Measurements from ENCODE around the gene ZNF697.
"Not testable (repeated sequence)": the region's sequence is repeated elsewhere in the genome, so short reads cannot be mapped to it uniquely, and the experiment has no call there.

ZNF697 gene

GRCh38 chr1:119626841-119627240 is 21.2 kb downstream of the ZNF697 start:
- DNase-seq, result no peak

GRCh38 chr1:119626011-119626545 is 22.0 kb downstream of the ZNF697 start:
- no peak for DNase-seq

- no peak for DNase-seq
Measured at GRCh38 chr1:119623678-119624077, 24.4 kb downstream of the ZNF697 start.

- no peak for DNase-seq
Measured at GRCh38 chr1:119623193-119623515, 24.9 kb downstream of the ZNF697 start.

GRCh38 chr1:119622311-119623192 is 25.5 kb downstream of the ZNF697 start:
- no peak for DNase-seq

GRCh38 chr1:119621705-119622104 is 26.4 kb downstream of the ZNF697 start:
- DNase-seq, result no peak

- DNase-seq, result peak; percentile 43
Measured at GRCh38 chr1:119617751-119618691, 30.0 kb downstream of the ZNF697 start.

- DNase-seq, result not testable (repeated sequence)
Measured at GRCh38 chr1:119616748-119617147, 31.3 kb downstream of the ZNF697 start.

GRCh38 chr1:119615100-119615499 is 33.0 kb downstream of the ZNF697 start:
- not testable (repeated sequence) for DNase-seq

- peak; percentile 77 for DNase-seq
Measured at GRCh38 chr1:119613769-119614720, 34.0 kb downstream of the ZNF697 start.

- peak; percentile 72 for DNase-seq
Measured at GRCh38 chr1:119611701-119612113, 36.4 kb downstream of the ZNF697 start.

- not testable (repeated sequence) for DNase-seq
Measured at GRCh38 chr1:119608816-119609215, 39.2 kb downstream of the ZNF697 start.

- DNase-seq, result not testable (repeated sequence)
Measured at GRCh38 chr1:119607087-119607807, 40.8 kb downstream of the ZNF697 start.

GRCh38 chr1:119606394-119606793 is 41.7 kb downstream of the ZNF697 start:
- no peak for DNase-seq

GRCh38 chr1:119605686-119606085 is 42.4 kb downstream of the ZNF697 start:
- DNase-seq, result no peak

GRCh38 chr1:119605080-119605479 is 43.0 kb downstream of the ZNF697 start:
- DNase-seq, result not testable (repeated sequence)

- DNase-seq, result no peak
Measured at GRCh38 chr1:119603695-119604094, 44.4 kb downstream of the ZNF697 start.

GRCh38 chr1:119603241-119603640 is 44.8 kb downstream of the ZNF697 start:
- not testable (repeated sequence) for DNase-seq

- DNase-seq, result not testable (repeated sequence)
Measured at GRCh38 chr1:119602789-119603188, 45.3 kb downstream of the ZNF697 start.

GRCh38 chr1:119602169-119602568 is 45.9 kb downstream of the ZNF697 start:
- no peak for DNase-seq

- DNase-seq, result no peak
Measured at GRCh38 chr1:119600976-119601375, 47.1 kb downstream of the ZNF697 start.
